Ascending aorta (tissue), 2 donors: ENCODE data around the gene CZIB. TPM values are rescaled to one million over a fixed set of nuclear protein-coding genes. Genes with fewer than 3 reads are reported as not detected.
A peak's percentile ranks its signal among the peaks of the same experiment; 100 is the strongest.

Experiments
- DNase-seq, 2 donors: peaks; one replicate each; pipeline ENCODE4 v3.0.0-alpha.2; 2019; ENCODE audit warnings: low spot score in 2 of 2
- H3K27ac ChIP-seq, 2 donors: fragments of 200-600 bp; sonication (generic); one replicate each; pipeline ENCODE4 v1.5.1; 2016 to 2017; ENCODE audit warnings: mild to moderate bottlenecking in 1 of 2
- H3K27me3 ChIP-seq: fragments of 200-600 bp; sonication (generic); one replicate; pipeline ENCODE4 v1.5.1; 2017
- H3K36me3 ChIP-seq, 2 donors: fragments of 200-600 bp; sonication (generic); one replicate each; pipeline ENCODE4 v1.5.1; 2016
- H3K4me1 ChIP-seq, 2 donors: fragments of 200-600 bp; sonication (generic); one replicate each; pipeline ENCODE4 v1.5.1; 2016 to 2017; ENCODE audit warnings: mild to moderate bottlenecking in 1 of 2
- H3K4me3 ChIP-seq, 2 donors: fragments of 200-600 bp; sonication (generic); one replicate each; pipeline ENCODE4 v1.5.1; 2016 to 2017; ENCODE audit warnings: mild to moderate bottlenecking in 1 of 2
- H3K9me3 ChIP-seq, 2 donors: fragments of 200-600 bp; sonication (generic); one replicate each; pipeline ENCODE4 v1.5.1; 2016
- intact Hi-C: fragments of 100-400 bp; cut with DNase I; formaldehyde crosslinking; loops from one replicate; pipeline ENCODE4 v1.15.1; 2023
- total RNA-seq: library from RNA; depleted of rRNA; stranded (reverse); fragments of >200 nt; gene quantifications from one replicate; pipeline ENCODE4 v1.1.0, GENCODE V29; 2016
- TF ChIP-seq, protein P1 (sequence below), 3 experiments: fragments of 200-600 bp in 2 of 3; fragments of 450-650 bp in 1 of 3; sonication (generic) in 2 of 3; IDR thresholded peaks; one replicate each; pipeline ENCODE4 v1.5.1; 2016 to 2019; ENCODE audit warnings: antibody characterized with exemption in 3 of 3, mild to moderate bottlenecking in 1 of 3, moderate library complexity in 1 of 3

The CZIB gene
- total RNA-seq, 1 donor from 2014 or later: 28.9 TPM

DNA sequence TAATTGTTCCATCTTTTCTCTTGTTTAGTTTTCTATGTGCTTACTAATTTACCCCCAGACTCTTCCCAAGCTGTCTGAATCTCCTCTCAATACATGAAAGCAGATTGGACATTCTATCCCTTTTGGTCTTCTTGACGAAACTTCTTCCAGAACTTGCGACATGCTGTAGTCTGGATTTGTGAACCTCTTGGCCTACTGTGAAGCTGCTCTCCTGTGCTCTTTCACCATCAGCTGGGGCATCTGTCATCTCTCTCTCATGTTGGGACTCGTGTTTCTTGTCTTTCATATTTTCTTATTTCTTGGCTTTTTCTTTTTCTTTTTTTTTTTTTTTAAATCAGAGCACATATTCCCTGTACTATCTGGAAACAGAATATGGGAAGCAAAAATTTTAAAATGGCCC, 17.0 kb downstream of the CZIB start:
- Histone ChIP-seq H3K9me3 (no peaks in the 10 kb centered on the region), H3K27ac (no peak overlapping the region), H3K4me1 (no peaks in the 10 kb centered on the region), H3K27me3 (no peaks in the 10 kb centered on the region), H3K4me3 (no peak overlapping the region), H3K36me3 (peaks cover 30 to 68% of the 10 kb centered on the region in 2 donors)
- intact Hi-C loops: no loop called here
- DNase-seq: no peak
- TF ChIP-seq, protein P1, sequence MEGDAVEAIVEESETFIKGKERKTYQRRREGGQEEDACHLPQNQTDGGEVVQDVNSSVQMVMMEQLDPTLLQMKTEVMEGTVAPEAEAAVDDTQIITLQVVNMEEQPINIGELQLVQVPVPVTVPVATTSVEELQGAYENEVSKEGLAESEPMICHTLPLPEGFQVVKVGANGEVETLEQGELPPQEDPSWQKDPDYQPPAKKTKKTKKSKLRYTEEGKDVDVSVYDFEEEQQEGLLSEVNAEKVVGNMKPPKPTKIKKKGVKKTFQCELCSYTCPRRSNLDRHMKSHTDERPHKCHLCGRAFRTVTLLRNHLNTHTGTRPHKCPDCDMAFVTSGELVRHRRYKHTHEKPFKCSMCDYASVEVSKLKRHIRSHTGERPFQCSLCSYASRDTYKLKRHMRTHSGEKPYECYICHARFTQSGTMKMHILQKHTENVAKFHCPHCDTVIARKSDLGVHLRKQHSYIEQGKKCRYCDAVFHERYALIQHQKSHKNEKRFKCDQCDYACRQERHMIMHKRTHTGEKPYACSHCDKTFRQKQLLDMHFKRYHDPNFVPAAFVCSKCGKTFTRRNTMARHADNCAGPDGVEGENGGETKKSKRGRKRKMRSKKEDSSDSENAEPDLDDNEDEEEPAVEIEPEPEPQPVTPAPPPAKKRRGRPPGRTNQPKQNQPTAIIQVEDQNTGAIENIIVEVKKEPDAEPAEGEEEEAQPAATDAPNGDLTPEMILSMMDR (IDR thresholded peaks at IDR 0.05): no peak

DNA sequence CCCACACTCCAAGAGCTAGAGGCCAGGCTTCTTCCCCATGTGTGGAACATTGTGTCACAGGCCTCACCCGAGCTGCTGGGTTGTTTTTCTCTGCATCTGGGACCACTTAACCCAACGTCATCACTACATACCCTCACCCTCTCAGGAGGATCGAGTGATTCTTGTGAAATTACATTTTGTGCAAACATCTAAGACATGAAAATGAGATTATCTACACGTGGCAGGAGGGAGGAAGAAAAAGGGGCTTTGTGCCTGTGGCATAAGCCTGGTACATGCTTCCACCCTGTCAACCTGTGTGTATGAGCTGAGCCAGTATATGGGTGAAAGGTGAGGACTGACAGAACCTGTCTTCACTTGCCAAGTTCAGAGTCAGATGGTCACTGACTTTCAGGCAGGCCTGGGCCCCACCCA, 22.2 kb downstream of the CZIB start:
- intact Hi-C loops: loop anchor here (5.0 to 10.0 kb wide), 3 partner anchors 271 to 833 kb away; partner anchors contain the start of genes CC2D1B and SCP2
- DNase-seq: peak in 1 of 2 donors; percentile 16
- H3K9me3 ChIP-seq: no peaks in the 10 kb centered on the region
- no peaks in the 10 kb centered on the region for H3K27me3 ChIP-seq
- peak overlapping the region; percentile 99 to 100 for H3K27ac ChIP-seq
- TF ChIP-seq, protein P1 (IDR thresholded peaks at IDR 0.05): no peak
- H3K4me3 ChIP-seq: peak overlapping the region; percentile 89 to 100
- H3K4me1 ChIP-seq: peaks cover 0 to 18% of the 10 kb centered on the region in 2 donors
- peaks cover 11 to 25% of the 10 kb centered on the region in 2 donors for H3K36me3 ChIP-seq

DNA sequence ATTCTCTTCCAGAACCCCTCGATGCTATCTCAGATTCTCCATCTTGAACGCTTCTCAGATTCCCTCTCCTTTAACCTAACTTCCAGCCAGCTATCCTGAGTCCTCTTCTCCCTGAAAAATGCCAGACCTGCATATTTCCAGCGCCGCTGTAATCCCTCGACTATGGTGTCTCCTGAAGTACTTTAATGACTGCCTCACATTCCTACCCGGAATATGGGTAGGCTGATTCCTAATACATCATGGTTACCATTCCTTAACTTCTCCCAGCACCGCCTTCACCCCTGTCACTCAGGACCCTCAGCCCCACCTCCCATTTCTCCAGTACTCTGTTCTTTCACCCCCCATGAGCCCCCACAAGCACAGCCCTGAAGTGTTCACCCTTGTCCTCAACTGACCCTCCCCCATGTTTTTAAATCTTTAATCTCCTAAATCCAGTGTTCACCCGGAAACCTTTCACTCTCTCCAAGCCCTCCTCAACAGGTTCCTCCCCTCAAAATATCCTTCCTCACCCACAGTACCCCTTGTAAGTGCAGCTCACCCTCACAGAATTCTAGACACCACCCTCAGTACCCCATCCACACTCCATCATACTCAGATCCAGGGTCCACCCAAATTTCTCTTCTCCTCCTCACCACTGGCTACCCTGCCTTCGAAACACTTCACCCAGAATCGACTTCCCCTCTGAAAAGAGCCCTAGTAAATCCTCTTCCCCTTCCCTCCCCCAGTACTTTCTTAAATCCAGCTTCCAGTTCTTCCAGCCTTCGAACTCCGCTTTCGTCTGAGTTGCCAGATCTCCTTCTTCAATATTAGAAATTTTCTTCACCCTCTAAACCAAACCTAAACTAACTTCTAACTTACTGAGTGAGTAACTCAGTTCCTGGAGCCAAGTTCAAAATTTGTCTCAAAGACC, 22.9 kb downstream of the CZIB start:
- TF ChIP-seq, protein P1 (IDR thresholded peaks at IDR 0.05): no peak
- peak overlapping the region; percentile 89 to 100 for H3K4me3 ChIP-seq
- peaks cover 5 to 18% of the 10 kb centered on the region in 2 donors for H3K36me3 ChIP-seq
- no peaks in the 10 kb centered on the region for H3K9me3 ChIP-seq
- H3K27ac ChIP-seq: peak overlapping the region; percentile 99 to 100
- H3K4me1 ChIP-seq: peaks cover 0 to 18% of the 10 kb centered on the region in 2 donors
- DNase-seq: no peak
- intact Hi-C loops: loop anchor here (1.0 to 10.0 kb wide), 5 partner anchors 41 to 833 kb away; partner anchors contain the start of genes CC2D1B, MAGOH and SCP2
- no peaks in the 10 kb centered on the region for H3K27me3 ChIP-seq

DNA sequence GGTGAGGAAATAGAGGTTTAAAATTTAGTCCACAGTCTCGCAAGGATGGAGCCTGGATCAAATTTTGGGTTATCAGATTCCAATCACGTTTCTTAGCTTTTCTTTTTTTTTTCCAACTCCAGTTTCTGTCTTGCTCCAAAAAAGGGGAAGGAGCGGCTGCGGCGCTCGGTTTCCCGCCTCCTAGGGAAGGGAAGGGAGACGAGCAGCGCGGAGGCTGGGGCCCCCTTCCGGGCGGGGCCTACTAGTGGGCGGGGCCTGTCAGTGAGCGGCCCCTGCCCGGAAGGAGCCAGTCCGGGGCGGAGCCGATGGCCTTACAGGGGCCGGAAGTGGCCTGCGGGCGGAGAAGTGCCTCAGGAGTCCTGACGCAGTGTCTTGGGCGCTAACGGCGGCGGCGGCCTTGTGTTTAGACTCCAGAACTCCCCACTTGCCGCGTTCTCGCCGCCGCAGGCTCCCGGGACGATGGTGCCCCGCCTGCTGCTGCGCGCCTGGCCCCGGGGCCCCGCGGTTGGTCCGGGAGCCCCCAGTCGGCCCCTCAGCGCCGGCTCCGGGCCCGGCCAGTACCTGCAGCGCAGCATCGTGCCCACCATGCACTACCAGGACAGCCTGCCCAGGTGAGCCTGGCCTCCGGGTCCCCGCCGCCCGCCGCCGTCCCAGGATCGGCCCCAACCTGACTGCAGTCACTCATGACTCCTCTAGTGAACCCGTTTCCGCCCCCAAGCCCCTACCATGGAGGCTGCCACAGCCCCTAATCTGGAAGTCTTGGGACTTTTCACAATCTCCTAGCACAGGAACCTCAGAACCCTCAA, 23.7 kb downstream of the CZIB start, which contains the start of gene CPT2:
Gene CPT2 (plus strand): TSS at position 340 of the 806 bp plus-strand sequence. CDS start 120 bp downstream, at position 460.
- no peaks in the 10 kb centered on the region for H3K27me3 ChIP-seq
- peaks cover 0 to 18% of the 10 kb centered on the region in 2 donors for H3K4me1 ChIP-seq
- TF ChIP-seq, protein P1 (IDR thresholded peaks at IDR 0.05): peak in 1 of 3 experiments; percentile 14
- DNase-seq: peak; percentile 71 to 98
- peak within 1 kb of the TSS; percentile 99 to 100 for H3K27ac ChIP-seq
- H3K36me3 ChIP-seq: peaks cover 0 to 10% of the 10 kb centered on the region in 2 donors
- H3K4me3 ChIP-seq: peak within 1 kb of the TSS; percentile 89 to 100
- H3K9me3 ChIP-seq: no peaks in the 10 kb centered on the region
- intact Hi-C loops: loop anchor here (1.0 to 10.0 kb wide), 6 partner anchors 24 to 832 kb away; partner anchors contain the start of genes CC2D1B, CZIB, MAGOH and SCP2

DNA sequence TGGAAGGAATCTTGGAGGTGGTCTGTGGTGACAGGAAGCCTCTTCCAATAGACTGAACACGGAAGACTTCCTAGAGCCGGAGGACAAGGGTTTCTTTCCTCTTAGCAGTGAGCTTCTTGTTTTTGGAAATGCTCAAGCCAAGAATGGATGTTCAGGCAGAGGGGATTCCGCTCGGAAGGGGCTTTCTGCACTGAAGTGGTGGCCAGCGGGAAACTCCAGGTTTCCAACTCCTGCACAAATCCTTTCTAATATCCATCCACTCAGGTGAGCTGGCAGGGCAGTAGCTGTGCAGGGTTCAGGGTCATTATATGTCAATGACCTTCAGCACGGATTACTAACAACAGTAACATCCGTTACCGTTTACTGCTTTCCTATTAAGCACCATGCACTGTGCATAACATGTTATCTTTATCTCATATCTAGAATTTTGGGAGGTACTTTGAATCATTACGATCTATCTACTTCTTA, 24.4 kb downstream of the CZIB start:
- peak overlapping the region; percentile 99 to 100 for H3K27ac ChIP-seq
- H3K4me3 ChIP-seq: peak overlapping the region; percentile 89 to 100
- TF ChIP-seq, protein P1 (IDR thresholded peaks at IDR 0.05): no peak
- intact Hi-C loops: loop anchor here (1.0 to 10.0 kb wide), 5 partner anchors 24 to 831 kb away; partner anchors contain the start of genes CC2D1B, CZIB and SCP2
- H3K36me3 ChIP-seq: peaks cover 0 to 4% of the 10 kb centered on the region in 2 donors
- no peaks in the 10 kb centered on the region for H3K27me3 ChIP-seq
- H3K4me1 ChIP-seq: peaks cover 0 to 18% of the 10 kb centered on the region in 2 donors
- no peak for DNase-seq
- no peaks in the 10 kb centered on the region for H3K9me3 ChIP-seq
